ENCODE data around the gene SAMD4A.

- TF ChIP-seq CTCF (conservative IDR thresholded peaks at IDR 0.05), result no peak
- no peak for TF ChIP-seq EZH2 (IDR thresholded peaks at IDR 0.05; ENCODE audit: low read depth)
Observed at GRCh38 chr14:54570047-54570446, 3.1 kb downstream of the SAMD4A start.

Data from PC-9 (cell line).